ENCODE data around the gene VSTM2L. TPM values are rescaled to one million over a fixed set of nuclear protein-coding genes. Genes with fewer than 3 reads are reported as not detected.

Gene VSTM2L
- polyA plus RNA-seq, 1 donor (not counting 4 experiments of a cell fraction or from before 2014, with no cell fraction given) = 0.75 TPM

DNA sequence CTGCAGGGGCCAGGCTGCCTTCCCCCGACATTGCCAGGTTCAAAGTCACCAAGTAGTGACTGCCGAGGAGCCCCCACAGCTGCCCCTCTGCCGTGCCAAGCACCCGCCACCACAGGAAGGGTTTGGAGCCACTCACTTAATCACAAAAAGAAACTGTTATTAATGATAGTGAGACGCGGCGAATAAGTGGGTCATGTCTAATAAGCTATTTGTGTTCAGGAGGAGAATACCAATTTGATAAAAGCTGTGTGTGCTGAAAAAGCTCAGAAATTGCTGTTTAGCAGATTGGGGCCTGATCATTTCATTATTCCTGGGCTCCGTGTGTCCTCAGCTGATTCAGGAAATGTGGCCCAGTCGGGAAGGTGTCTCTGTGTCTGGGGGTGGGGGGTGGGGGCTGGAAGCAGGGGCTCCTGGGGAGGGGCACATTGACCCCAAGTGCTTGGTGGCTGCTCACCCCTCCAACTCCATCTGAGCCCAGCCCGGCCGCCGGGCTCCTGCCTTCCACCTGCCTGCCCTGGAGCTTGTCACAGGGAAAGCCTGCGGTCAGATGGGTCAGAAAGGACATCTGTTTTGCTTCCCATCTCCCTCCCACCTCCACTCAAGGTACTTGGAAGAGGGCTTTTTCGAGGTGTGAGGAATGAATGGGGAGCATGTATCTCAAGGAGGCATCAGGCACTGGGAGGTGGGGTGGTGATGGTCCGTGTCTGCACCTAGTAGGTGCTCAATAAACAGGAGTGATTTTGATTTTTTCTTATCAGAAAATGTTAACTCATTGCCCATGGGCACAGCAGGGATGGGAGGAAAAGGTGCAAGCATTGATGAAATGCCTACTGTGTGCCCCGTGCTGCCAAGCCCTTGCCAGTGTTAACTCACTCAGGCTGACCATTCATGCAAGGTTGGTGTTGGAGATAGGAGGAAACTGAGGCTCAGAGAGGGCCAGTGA lies 3.0 kb downstream of the VSTM2L start:
- H3K27ac ChIP-seq (ENCODE audit: control insufficient read depth, insufficient read depth, low read length) = no peak overlapping the region
- no peak overlapping the region for H3K4me3 ChIP-seq (ENCODE audit: control insufficient read depth in 2 of 3, extremely low read depth in 1 of 3, insufficient read depth in 2 of 3, low read depth in 1 of 3, low read length in 3 of 3)
- dilution Hi-C loops (cut with MboI; ENCODE audit: extremely low pct_ligation_motif_present, low sequenced_read_pairs) = no loop called here
- DNase-seq (ENCODE audit: low read depth, low spot score) = no peak
- no peak overlapping the region for H3K9ac ChIP-seq (ENCODE audit: control insufficient read depth, extremely low read depth, insufficient read depth, low read length)
- H3K36me3 ChIP-seq (ENCODE audit: control insufficient read depth in 2 of 2, extremely low read depth in 1 of 2, insufficient read depth in 2 of 2, low read length in 2 of 2) = no peaks in the 10 kb centered on the region
- no peak for TF ChIP-seq EZH2 (IDR thresholded peaks at IDR 0.05; ENCODE audit: low read length)
- TF ChIP-seq, protein P1, sequence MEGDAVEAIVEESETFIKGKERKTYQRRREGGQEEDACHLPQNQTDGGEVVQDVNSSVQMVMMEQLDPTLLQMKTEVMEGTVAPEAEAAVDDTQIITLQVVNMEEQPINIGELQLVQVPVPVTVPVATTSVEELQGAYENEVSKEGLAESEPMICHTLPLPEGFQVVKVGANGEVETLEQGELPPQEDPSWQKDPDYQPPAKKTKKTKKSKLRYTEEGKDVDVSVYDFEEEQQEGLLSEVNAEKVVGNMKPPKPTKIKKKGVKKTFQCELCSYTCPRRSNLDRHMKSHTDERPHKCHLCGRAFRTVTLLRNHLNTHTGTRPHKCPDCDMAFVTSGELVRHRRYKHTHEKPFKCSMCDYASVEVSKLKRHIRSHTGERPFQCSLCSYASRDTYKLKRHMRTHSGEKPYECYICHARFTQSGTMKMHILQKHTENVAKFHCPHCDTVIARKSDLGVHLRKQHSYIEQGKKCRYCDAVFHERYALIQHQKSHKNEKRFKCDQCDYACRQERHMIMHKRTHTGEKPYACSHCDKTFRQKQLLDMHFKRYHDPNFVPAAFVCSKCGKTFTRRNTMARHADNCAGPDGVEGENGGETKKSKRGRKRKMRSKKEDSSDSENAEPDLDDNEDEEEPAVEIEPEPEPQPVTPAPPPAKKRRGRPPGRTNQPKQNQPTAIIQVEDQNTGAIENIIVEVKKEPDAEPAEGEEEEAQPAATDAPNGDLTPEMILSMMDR (optimal IDR thresholded peaks at IDR 0.05 in 1 of 3, IDR thresholded peaks at IDR 0.05 in 1 of 3, conservative IDR thresholded peaks at IDR 0.05 in 1 of 3; ENCODE audit: extremely low read depth in 1 of 3, insufficient read depth in 2 of 3, low read length in 3 of 3) = no peak
- H3K4me2 ChIP-seq (ENCODE audit: control insufficient read depth, extremely low read depth, insufficient read depth, low read depth, low read length) = no peak overlapping the region
- no peaks in the 10 kb centered on the region for H3K4me1 ChIP-seq (ENCODE audit: control insufficient read depth, extremely low read depth, insufficient read depth, low read length)
- H3K9me3 ChIP-seq (ENCODE audit: control insufficient read depth, low read depth, low read length) = no peaks in the 10 kb centered on the region
- H4K20me1 ChIP-seq (ENCODE audit: control insufficient read depth, extremely low read depth, insufficient read depth, low read length) = no peaks in the 10 kb centered on the region
- H3K27me3 ChIP-seq (ENCODE audit: control insufficient read depth, extremely low read depth, insufficient read depth, low read length) = peaks cover 43% of the 10 kb centered on the region
- no peaks in the 10 kb centered on the region for H3K79me2 ChIP-seq (ENCODE audit: control insufficient read depth, insufficient read depth, low read length)
- FAIRE-seq = no peak
- no peak overlapping the region for H2AFZ ChIP-seq (ENCODE audit: control insufficient read depth, low read length)
- no peaks in the 10 kb centered on the region for H3K9me1 ChIP-seq (ENCODE audit: control insufficient read depth, extremely low read depth, insufficient read depth, low read length)

GRCh38 chr20:37907330-37907676 lies 4.4 kb downstream of the VSTM2L start:
- Histone ChIP-seq H3K9me3 (ENCODE audit: control insufficient read depth, low read depth, low read length) (no peaks in the 10 kb centered on the region), H4K20me1 (ENCODE audit: control insufficient read depth, extremely low read depth, insufficient read depth, low read length) (no peaks in the 10 kb centered on the region), H2AFZ (ENCODE audit: control insufficient read depth, low read length) (no peak overlapping the region), H3K4me2 (ENCODE audit: control insufficient read depth, extremely low read depth, insufficient read depth, low read depth, low read length) (no peak overlapping the region), H3K36me3 (ENCODE audit: control insufficient read depth in 2 of 2, extremely low read depth in 1 of 2, insufficient read depth in 2 of 2, low read length in 2 of 2) (no peaks in the 10 kb centered on the region), H3K4me1 (ENCODE audit: control insufficient read depth, extremely low read depth, insufficient read depth, low read length) (no peaks in the 10 kb centered on the region), H3K4me3 (ENCODE audit: control insufficient read depth in 2 of 3, extremely low read depth in 1 of 3, insufficient read depth in 2 of 3, low read depth in 1 of 3, low read length in 3 of 3) (no peak overlapping the region), H3K27ac (ENCODE audit: control insufficient read depth, insufficient read depth, low read length) (no peak overlapping the region), H3K79me2 (ENCODE audit: control insufficient read depth, insufficient read depth, low read length) (no peaks in the 10 kb centered on the region), H3K27me3 (ENCODE audit: control insufficient read depth, extremely low read depth, insufficient read depth, low read length) (peaks cover 50% of the 10 kb centered on the region), H3K9ac (ENCODE audit: control insufficient read depth, extremely low read depth, insufficient read depth, low read length) (no peak overlapping the region), H3K9me1 (ENCODE audit: control insufficient read depth, extremely low read depth, insufficient read depth, low read length) (no peaks in the 10 kb centered on the region)
- TF ChIP-seq, protein P1 (optimal IDR thresholded peaks at IDR 0.05 in 1 of 3, IDR thresholded peaks at IDR 0.05 in 1 of 3, conservative IDR thresholded peaks at IDR 0.05 in 1 of 3; ENCODE audit: extremely low read depth in 1 of 3, insufficient read depth in 2 of 3, low read length in 3 of 3) = no peak
- TF ChIP-seq EZH2 (IDR thresholded peaks at IDR 0.05; ENCODE audit: low read length) = no peak
- FAIRE-seq (no peak), DNase-seq (ENCODE audit: low read depth, low spot score) (no peak)
- dilution Hi-C loops (cut with MboI; ENCODE audit: extremely low pct_ligation_motif_present, low sequenced_read_pairs) = no loop called here
